HG02571 (cell line): ENCODE data around the gene GCC2.
"Not testable (repeated sequence)": the region's sequence is repeated elsewhere in the genome, so short reads cannot be mapped to it uniquely, and the experiment has no call there.

Source experiments
- ATAC-seq: cut with Tn5 transposase; IDR thresholded peaks from one replicate; pipeline ENCODE4 v1.9.1; 2021; ENCODE audit warnings: mild to moderate bottlenecking, moderate library complexity; ENCODE audit not compliant: unreplicated experiment

Gene GCC2

DNA sequence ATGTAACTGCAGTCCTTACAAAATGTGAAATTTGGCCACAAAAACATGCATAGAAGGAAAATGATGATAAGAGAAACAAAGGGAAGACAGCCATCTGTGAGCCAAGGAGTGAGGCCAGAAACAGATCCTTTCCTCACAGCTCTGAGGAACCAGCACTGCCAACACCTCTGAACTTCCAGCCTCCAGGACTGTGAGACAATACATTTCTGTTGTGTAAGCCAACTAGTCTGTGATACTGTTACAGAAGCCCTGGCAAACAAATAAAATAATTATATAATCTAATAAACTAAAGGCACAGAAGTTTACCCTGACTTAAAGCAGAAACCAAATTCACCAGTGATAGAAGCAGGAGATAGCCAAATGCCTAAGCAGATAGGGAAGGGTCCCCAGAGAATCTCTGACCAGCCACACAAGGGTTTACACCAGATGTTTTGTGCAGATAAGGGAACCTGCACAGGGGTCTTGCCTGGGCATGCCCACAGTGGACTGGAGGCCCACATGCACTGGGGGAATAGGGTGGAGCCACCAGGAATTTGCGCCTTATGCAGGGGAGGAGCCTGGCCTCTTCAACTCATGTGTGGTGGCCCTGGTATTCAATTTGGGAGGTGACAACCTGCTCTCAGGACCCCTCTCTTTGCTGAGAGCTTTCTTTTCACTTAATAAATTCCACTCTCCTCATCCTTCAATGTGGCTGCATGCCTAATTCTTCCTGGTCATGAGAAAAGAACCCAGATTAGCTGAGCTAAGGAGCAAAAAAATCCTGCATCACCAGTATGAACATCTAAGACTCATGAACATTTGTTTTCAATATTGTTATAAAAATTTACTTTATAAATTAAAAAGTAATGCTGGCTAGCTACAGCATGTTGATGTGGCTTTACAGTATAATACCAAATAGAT is 3.8 kb upstream of the GCC2 start:
- ATAC-seq: no peak

DNA sequence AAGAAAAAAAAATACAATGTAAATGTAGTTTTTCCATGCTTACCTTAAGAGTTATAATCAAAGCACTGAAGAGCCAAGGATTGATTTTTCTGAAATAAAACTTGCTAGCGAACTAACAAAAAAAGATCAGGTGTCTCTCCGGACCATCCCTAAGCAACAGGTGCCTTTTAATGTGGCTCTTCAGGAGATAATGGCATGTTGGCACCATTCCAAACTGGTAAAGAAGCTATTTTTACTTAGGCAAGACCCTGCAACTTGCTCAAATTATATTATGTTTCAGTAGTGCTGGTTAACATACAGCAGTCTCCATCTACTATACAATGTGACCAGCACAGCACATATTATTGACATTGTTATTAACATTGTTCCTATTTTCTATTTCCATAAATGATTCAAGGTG is 2.3 kb upstream of the GCC2 start:
- ATAC-seq: no peak

DNA sequence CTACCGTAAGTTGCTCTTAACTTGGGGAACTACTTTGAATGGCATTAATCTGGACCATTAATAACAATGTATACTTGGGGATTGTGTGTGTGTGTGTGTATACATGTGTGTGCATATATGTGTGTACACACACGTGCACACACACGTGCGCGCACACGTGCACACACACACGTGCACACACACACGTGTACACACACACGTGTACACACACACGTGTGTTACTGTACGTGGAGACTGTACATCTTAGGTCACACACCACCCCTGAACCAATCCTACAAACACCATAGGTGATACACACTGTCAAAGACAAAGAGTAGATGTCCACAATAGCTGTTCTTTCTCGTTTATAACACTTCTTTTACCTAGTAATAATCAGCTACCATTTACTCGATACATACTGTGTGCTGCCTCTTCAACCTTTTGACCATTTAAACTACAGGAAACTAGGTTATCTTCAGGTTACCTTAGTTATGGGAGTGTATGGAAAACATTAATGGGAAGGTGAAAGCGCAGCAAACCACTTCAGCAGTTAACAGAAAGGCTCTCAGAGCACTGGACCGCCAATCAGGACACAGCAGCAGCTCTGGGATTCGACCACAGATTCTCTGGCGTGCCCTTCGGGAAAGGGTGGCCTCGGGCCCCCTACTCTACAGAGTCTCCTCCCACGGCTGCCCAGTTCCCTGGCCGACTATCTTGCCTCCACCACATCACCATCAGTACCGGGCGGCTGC is 894 bp upstream of the GCC2 start:
- no peak for ATAC-seq

DNA sequence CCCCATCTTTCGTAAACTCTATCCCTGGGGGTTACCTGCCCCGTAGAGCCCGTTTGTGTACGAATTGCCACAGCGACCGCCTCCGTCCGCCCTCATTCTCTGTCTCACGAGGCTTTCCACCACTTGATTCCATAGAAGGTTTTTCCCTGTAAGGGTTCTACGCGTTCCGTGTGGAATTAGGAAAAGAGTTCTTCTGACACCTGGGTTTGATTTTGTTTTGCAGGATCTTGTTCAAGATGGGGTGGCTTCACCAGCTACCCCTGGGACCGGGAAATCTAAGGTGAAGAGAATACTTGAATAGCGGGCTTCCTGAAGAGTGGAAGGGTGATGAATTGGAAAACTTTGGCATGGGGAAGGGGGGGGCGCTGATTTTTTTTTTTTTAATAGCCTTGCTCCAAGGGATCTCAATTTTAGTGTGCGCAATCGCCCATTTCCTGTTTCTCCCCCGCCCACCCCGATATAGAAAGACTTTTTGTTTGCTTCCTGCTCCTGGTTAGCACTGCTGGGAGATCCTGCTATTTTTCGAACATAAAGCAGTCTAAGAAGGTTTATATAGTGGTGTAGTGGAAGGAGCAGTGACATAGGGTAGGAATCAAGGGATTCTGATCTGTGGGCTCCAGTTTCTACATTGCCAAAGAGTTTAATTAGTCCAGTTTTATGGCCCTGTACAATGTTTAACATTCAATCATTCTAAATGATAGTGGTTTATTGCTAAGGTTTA is 564 bp downstream of the GCC2 start:
- ATAC-seq: peak; percentile 42

DNA sequence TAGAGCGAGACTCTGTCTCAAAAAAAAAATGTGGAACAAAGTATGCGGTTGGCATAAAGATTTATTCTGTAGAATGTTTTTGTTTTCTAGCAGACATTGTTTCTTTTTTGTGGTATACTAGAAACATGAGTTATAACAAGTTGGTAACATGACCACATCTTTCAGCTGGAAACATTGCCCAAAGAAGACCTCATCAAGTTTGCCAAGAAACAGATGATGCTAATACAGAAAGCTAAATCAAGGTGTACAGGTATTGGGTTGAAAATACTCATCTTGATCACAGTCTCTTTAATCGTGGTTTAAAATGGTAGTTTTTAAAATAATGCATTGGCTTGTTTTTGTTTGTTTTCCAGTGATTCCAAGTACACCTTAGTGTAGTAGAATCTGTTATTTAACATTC is 1.9 kb downstream of the GCC2 start:
- no peak for ATAC-seq

DNA sequence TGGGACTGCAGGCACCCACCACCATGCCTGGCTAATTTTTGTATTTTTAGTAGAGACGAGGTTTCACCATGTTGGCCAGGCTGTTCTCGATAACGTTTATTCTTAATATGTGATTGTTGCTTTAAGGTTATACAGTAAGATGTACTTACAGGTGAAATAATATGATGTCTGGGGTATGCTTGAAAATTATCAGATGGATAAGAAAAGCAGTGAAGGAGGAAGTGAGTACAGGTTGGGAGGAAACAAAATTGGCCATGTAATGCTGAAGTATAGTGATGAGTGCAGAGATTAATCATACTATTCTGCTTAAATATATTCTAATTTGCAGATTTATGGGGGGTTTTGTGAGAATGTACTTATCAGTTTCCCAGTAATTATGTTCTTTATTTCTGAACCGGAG is 3.0 kb downstream of the GCC2 start:
- no peak for ATAC-seq

DNA sequence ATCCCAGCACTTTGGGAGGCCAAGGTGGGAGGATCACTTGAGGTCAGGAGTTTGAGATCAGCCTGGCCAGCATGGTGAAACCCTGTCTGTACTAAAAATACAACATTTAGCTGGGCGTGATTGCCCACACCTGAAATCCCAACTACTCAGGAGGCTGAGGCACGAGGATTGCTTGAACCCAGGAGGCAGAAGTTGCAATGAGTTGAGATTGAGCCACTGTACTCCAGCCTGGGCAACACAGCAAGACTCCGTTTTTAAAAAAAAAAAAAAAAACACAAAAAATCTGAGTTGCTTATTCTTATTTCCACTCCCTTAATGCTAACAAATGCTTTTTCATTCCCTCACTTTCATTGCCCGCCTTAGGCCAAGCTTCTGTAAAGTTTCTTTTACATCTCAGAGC is 4.5 kb downstream of the GCC2 start:
- not testable (repeated sequence) for ATAC-seq

DNA sequence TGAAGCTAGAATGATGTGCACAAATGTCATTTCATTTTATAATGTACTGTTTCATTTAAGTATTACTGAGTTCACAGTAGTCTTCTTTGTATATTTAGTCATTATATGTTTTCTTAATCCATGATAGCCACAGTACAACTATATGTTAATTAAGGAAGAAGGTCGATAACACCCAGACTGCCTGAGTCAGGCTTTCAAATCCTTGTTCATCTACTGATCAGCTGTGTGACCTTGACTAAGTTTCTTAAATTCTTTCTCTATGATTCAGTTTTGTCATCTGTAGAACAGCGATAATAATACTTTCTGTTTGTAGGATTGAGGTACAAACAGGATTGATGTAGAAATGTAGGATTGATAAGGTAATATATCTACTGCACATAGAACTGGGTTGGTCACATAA is 5.4 kb downstream of the GCC2 start:
- ATAC-seq: no peak

DNA sequence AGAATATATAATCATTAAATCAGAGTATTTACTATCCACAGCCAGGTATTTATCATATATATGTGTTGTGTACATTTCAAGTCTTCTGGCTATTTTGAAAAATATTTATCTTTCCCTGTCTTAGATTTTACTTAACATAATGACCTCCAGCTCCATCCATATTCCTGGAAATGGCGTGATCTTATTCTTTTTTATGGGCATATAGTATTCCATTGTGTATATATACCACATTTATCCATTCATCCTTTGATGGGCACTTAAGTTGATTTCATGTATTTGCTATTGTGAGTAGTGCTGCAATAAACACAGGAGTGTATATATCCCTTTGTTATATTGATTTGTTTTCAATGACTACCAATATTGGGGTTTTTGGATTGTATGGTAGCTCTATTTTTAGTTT is 6.6 kb downstream of the GCC2 start:
- no peak for ATAC-seq

DNA sequence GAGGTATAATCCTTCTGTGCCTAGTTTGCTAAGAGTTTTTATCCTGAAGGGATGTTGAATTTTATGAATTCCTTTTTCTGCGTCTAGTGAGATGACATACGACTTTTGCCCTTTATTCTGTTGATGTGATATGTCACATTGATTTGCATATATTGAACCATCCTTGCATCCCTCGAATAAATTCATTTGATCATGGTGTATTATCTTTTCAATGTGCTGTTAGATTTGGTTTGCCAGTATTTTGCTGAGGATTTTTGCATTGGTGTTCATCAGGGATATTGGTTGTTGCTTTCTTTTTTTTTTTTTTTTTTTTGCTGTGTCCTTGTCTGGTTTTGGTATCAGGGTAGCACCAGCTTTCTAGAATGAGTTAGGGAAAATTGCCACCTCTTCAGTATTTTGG is 9.1 kb downstream of the GCC2 start:
- no peak for ATAC-seq

DNA sequence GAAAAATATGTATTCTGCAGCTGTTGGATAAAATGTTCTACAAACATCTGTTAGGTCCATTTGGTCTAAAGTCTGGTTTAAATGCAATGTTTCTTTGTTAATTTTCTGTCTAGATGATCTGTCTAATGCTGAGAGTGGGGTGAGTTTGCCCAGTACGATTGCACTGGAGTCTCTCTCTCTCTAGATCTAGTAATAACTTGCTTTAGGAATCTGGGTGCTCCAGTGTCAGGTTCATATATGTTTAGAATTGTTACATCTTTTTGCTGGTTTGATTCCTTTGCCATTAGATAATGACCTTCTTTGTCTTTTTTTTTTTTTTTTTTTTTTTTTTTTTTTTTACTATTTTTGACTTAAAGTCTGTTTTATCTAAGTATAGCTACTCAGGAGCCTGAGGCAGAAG is 10.4 kb downstream of the GCC2 start:
- ATAC-seq: no peak

DNA sequence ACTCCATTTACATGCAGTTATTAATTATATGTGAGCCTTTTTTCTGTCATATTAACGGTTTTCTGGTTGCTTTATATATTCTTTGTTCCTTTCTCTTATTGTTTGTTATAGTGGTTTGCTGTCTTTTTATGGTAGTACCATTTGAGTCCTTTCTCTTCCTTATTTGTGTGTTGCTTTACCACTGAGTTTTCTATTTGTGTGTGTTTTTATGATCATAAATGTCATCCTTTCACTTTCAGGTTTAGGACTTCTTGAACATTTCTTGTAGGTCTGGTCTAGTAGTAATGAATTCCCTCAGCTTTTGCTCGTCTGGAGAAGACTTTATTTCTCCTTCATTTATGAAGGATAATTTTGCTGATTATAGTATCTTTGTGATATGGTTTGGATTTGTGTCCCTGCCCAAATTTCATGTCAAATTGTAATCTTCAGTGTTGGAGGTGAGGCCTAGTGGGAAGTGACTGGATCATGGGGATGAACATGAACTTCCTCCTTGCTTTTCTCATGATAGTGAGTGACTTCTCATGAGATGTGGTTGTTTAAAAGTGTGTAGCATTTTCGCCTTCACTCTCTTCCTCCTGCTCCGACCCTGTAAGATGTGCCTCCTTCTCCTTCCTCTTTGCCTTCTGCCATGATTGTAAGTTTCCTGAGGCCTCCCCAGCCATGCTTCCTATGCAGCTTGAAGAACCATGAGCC is 11.5 kb downstream of the GCC2 start:
- no peak for ATAC-seq

DNA sequence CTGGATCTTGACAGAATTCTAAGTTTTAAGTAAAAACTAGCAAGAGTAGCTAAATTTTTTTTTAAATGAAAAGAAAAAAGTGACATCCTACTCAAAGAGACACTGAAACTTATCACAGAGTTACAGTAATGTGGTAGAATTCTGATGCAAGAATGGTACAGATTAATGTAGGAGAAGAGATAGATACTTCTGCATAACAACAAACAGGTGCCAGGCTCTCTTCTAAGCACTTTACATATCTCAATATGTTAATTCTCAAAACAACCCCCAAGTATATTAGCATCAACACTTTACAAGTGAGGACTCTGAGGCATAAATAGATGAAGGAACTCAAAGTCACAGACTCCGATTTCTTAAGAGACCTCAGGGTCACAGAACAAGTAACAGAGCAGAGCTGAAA is 28.1 kb downstream of the GCC2 start:
- ATAC-seq: no peak

DNA sequence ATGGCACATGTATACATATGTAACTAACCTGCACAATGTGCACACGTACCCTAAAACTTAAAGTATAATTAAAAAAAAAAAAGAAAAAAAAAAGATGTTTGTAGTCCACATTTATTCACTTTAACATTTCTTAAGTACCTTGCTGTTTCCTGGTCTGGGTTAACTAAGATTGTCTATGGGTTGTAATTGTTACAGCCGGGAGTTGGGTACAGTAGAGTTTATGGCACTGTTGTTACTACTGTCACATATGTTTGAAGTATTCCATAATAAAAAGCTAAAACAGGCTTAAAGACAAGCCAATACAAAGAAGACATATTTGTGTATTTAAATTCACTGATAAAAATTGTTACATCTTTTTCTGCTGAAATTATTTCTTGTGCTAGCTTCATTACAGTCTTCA is 36.2 kb downstream of the GCC2 start:
- ATAC-seq: no peak

DNA sequence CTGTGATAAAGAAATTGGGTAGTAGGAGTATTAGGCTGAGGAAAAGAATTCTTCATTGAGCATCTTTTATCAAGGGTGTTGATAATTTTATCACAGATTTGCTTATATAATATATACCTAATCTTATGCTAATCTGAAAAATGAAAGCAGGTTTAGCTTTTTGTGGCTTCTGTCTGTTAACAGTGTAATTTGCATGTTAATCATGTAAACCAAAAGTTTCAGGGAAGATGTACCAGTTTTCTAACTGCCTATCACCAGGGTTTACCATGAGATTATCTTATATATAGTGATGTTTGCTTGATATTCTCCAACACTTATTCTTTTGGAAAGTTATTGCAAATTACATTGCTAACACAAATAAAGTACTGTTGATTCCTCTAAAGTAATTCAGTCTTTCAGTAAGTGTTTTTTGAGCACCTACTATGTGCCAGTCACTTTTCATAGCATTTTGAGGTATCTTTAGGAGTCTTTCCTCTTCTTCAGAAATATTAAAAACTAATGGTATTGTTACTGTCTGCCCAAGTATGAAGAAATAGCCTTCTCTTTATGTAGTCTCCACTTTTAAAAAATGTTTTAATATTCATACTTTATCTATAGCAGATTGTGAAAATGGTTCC is 41.6 kb downstream of the GCC2 start:
- no peak for ATAC-seq

DNA sequence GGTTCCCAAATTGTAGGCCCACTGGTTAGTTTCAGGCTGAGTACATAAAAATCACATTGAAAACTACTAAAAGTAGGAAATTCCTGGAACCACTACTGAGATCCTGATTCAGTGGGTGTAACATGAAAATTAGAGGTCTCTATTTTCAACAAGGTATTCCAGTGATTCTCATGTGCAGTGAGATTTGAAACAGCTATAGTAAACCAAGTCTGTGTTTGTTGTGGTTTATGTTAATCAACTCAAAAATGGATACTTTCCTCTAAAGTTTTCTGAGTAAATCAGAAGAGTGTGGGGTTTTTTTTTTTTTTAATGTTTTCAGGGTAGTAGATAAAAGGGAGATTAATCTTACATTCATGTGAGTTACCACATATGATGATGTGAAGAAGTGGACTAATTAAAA is 42.8 kb downstream of the GCC2 start:
- ATAC-seq: no peak

DNA sequence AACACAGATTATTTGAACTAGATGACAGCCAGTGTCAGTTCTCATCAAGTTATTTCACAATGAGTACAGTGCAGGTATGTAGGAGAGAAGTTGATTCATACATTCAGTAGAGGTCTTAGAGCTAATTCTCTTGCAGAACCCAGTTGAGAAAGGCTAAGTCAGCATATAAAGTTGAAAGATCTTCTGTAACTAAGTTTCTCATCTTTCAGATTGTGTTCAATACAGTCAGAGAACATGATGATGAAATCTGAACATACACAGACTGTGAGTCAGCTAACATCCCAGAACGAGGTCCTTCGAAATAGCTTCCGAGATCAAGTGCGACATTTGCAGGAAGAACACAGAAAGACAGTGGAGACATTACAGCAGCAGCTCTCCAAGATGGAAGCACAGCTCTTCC is 43.4 kb downstream of the GCC2 start:
- ATAC-seq: no peak

DNA sequence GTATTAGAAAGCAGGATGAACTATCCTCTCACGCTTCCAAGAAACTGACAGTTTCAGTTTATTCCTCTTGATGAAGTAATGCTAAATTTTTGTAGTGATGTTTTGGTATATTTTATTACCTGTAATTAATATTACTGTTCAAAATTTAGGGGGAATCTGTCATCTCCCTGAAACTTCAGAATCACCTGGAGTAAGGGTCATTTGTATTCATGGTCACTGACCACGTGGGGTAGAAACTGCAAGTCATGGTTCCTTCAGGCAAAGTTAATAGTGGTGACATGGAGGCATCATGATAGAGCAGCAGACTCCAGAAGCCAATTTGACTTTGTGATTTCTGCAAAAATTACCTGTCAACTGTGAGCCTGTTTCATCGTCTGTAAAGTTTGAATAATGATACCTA is 47.2 kb downstream of the GCC2 start:
- ATAC-seq: not testable (repeated sequence)

DNA sequence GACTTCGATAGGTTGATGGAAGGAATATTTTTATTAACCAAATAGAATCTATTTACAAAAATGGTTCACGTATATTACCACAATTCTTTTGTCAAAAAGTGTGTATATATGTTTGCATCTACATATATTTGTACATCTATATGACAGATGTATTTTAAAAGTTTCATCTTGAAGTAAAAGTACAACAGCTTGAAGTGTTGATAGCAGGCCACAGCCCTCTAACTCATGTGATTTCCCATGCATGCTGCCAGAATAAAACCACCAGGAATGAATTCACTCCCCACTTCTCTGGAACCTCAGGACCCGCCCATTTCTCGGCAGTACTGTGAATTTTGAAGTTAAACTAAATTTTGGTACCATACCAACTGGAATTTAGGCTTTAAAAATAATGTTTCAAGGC is 58.6 kb downstream of the GCC2 start:
- not testable (repeated sequence) for ATAC-seq

DNA sequence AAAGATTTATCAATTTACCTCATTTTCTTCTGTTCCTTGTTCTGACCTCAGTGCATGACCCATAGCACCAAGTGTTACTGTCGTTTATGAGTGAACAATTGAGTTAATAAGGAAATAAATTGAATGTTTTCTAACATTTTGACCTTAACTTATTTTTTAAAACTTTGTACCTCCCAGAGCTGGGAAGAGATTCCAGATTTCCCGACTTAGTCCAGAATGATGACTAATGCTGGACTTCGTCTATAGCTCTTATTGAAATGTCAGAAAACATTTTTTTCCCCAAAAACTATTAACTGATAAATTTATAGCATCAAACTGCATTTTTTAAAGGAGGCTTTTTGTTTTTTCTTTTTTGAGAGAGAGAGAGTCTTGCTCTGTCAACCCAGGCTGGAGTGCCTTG is 63.4 kb downstream of the GCC2 start:
- ATAC-seq: not testable (repeated sequence)

DNA sequence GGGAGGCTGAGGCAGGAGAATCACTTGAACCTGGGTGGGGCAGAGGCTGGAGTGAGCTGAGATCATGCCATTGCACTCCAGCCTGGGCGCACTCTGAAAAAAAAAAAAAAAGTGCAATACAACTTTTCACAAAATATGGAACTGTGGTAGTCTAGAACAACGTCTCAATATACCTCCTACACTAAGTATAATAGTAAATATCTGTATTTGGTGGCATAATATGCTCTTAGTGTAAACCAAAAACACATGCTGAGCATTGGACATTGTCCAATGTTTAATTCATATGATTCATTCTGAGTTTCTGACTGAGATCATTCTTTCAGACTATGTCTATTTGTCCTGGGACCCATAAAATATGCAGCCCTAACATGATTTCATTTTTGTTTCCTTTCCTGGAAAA is 65.5 kb downstream of the GCC2 start:
- not testable (repeated sequence) for ATAC-seq
